DOHH2 (cell line): ENCODE measurements around the gene DHRS7C.

Source experiments
- CTCF ChIP-seq: fragments of 200-600 bp; sonication (generic); IDR thresholded peaks from one replicate; pipeline ENCODE4 v1.5.1; 2014; ENCODE audit warnings: antibody characterized with exemption, mild to moderate bottlenecking, low read depth, low read length; ENCODE audit not compliant: poor library complexity, severe bottlenecking
- EZH2phosphoT487 ChIP-seq: fragments of 200-600 bp; sonication (generic); IDR thresholded peaks from 2 replicates; pipeline ENCODE4 v1.6.1; 2017; ENCODE audit warnings: borderline replicate concordance, mild to moderate bottlenecking, antibody characterized with exemption, low read length, moderate library complexity, mixed read lengths

GRCh38 chr17:9765322-9765721 is 26.1 kb downstream of the DHRS7C start:
- TF ChIP-seq CTCF (no peak), EZH2phosphoT487 (no peak)
